IPS DF 4.7 (cell line): Measurements from ENCODE around the gene PTPN6.

Experiments
- DNase-seq: peaks from one replicate; pipeline ENCODE4 v3.0.0-alpha.2; 2013; ENCODE audit warnings: low spot score; ENCODE audit errors: extremely low read depth

The PTPN6 gene

DNA sequence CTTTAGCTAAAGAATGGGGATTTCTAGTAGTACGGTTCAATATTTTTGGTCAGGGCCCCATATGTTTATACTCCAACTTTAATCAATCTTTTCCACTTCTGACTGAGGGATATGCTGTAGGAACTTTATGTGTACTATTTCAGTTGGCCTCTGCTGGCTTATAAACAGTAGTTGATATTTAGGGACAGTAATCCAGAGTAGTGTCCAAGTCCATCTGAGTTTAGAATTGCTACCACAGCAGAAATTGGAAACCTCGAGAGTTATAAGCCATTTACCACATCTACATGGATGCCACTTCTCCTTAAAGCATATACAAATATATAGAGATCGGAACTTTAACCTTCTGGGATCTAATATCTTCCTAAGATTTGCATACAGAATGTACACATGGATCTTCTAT lies 55.5 kb downstream of the PTPN6 start:
- DNase-seq = no peak

GRCh38 chr12:7008864-7009263 lies 57.7 kb downstream of the PTPN6 start:
- DNase-seq = no peak

- no peak for DNase-seq
Observed at GRCh38 chr12:7009512-7009911, 58.4 kb downstream of the PTPN6 start.
